Esophagus squamous epithelium (tissue), 4 donors: Measurements from ENCODE around the gene SPECC1L.
"Not testable (repeated sequence)": the region's sequence is repeated elsewhere in the genome, so short reads cannot be mapped to it uniquely, and the experiment has no call there.

Experiments
- POLR2A ChIP-seq, 4 donors: fragments of 450-650 bp; IDR thresholded peaks; one replicate each; pipeline ENCODE4 v1.6.1; 2017; ENCODE audit warnings: antibody characterized with exemption in 4 of 4, mild to moderate bottlenecking in 4 of 4, moderate library complexity in 3 of 4
- TF ChIP-seq, protein P1 (sequence below), 6 experiments: fragments of 450-650 bp in 4 of 6; fragments of 200-600 bp in 2 of 6; sonication (generic) in 2 of 6; IDR thresholded peaks; one replicate each; pipeline ENCODE4 v1.5.1; 2016 to 2019; ENCODE audit warnings: antibody characterized with exemption in 6 of 6, mild to moderate bottlenecking in 4 of 6, moderate library complexity in 4 of 6

DNA sequence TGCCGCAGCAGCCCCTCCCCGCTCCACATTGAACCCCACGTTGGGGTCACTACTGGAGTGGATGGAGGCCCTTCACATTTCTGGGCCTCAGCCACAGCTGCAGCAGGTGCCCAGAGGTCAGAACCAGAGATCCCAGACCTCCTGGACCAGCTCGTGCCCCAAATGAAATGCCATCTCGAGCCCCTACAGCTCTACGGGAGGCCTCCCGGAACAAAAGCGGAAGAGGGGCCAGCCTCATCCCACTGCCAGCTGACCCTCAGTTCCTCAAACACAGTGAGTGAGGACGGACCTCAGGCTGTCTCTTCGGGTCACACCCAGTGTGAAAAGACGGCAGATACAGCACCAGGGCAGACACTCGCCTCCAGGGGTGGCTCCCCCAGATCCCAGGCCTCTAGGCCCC, 17.5 kb upstream of the SPECC1L start:
- TF ChIP-seq POLR2A (IDR thresholded peaks at IDR 0.05): not testable (repeated sequence)
- TF ChIP-seq, protein P1, sequence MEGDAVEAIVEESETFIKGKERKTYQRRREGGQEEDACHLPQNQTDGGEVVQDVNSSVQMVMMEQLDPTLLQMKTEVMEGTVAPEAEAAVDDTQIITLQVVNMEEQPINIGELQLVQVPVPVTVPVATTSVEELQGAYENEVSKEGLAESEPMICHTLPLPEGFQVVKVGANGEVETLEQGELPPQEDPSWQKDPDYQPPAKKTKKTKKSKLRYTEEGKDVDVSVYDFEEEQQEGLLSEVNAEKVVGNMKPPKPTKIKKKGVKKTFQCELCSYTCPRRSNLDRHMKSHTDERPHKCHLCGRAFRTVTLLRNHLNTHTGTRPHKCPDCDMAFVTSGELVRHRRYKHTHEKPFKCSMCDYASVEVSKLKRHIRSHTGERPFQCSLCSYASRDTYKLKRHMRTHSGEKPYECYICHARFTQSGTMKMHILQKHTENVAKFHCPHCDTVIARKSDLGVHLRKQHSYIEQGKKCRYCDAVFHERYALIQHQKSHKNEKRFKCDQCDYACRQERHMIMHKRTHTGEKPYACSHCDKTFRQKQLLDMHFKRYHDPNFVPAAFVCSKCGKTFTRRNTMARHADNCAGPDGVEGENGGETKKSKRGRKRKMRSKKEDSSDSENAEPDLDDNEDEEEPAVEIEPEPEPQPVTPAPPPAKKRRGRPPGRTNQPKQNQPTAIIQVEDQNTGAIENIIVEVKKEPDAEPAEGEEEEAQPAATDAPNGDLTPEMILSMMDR (IDR thresholded peaks at IDR 0.05): not testable (repeated sequence)
